Suppressor macrophage treated with lipopolysaccharide for 4 hours (primary cell): ENCODE results near the gene SLC9C1.
A peak's percentile ranks its signal among the peaks of the same experiment; 100 is the strongest.

Experiments used
- DNase-seq: peaks from one replicate; pipeline ENCODE4 v3.0.0-alpha.2; 2020

The SLC9C1 gene

DNA sequence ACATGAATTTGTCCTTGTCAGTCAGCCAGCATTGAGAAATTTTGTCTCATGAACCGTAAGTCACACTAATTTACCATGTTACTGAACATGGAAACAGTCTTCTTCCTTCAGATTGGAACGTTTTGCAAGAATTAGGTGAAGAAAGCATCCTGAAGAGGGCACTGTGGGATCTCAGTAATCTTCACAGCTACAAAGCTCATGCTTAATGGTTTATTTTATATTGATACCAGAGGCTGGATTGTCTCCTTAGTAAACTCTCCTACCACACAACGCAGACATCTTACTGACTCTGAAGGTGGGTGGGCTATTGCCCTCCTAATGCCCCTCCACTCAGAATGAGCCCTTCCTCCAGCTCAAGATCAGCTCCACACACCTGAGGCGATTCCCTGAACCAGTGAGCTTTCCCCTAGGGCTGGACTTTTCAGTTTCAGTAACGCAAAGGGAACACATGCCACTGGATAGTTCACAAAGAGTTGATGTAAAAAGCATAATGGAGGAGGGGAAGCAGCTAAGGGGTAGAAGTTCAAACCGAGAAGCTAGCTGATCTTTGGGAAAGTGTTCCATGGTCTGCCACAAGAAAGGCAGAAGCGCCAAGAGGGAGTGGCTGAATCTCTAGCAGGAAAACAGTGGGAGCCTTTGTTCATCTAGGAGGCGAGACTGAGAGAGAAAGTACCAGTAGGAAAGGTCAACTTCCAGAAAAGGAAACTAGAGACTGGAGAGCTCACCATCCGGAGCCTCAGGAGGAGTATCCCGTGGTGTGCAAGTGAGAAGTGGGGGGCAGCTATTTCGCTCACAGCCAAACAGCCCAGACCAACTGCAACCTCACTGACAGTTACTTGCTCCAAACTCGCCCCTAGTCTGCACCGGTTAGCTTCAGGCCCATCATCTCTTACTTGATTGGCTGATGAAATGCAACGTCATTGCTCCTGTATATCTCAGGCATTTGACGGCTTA lies at the start of gene SLC9C1:
TSS of gene SLC9C1 (minus strand) at position 849 of the 954 bp plus-strand sequence. CDS start 7,425 bp downstream, outside the sequence.
- peak; percentile 69 for DNase-seq

DNA sequence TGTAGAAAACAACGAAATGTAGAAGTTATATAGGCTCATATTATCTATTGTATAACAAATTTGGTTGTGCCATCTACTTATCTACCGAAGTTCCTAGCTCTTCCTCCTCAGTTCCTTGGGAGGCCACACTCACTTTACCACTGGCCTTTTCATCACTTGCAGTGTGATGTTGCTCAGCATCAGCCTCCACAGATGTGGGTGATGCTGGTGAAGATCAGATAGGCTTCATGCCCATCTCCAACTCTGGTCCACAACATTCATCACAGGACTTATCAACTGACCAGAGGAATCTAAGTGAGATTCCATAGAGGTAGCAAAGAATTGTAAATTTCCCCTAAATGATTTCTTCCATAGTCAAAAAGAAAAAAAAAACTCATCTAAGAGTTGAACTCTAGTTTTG lies 47.4 kb upstream of the SLC9C1 start:
- DNase-seq, result no peak

DNA sequence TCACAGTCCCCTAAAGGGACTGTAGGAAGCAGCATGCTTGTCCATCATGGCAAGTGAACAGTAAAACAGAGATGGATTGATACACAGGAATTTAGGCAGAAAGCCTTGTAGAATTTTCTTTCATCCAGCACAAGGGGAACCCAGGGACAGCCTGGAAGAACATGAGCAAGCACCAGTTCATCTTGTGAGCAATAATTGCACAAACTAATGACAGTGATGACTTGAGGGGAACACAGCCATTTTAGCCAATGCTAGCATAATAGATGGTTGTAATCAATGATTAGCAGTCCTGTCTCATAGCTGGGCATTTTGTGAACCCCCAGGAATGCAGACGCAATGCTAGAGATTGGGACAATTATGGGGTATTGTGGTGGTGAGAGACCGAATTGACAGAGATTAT lies 45.6 kb upstream of the SLC9C1 start:
- no peak for DNase-seq

DNA sequence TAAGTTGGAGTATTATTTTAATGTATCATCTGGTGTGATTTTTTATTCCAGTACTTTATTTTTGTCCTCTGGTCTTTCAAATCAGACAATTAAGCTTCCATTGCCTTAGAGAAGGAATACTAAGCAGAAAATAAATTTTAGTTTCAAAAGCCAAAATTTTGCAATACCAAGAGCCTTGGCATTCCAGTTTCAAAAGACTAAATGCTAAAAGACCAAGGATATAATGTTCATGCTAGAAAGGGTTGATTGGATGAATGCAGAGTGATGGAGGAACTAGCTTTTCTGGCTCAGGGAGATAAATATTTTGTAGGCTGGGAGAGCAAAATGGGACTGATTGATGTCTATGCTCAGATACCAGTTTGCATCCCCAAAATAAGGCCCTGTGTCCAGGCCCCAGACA lies 45.1 kb upstream of the SLC9C1 start:
- DNase-seq, result no peak

DNA sequence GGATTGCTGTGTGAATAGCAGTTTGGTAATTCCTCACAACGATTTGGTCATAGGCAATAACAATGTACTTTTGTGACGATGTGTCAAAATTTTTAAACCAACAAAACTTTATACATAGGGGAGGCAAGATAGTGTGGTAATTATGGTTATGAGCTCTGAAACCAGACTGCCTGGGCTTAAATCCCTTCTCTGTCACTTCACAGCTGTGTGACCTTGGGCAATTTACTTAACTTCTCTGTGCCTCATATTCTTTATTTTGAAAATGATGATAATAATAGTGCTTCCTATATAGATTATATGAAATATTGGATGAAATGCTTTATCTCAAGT lies 44.7 kb upstream of the SLC9C1 start:
- no peak for DNase-seq

DNA sequence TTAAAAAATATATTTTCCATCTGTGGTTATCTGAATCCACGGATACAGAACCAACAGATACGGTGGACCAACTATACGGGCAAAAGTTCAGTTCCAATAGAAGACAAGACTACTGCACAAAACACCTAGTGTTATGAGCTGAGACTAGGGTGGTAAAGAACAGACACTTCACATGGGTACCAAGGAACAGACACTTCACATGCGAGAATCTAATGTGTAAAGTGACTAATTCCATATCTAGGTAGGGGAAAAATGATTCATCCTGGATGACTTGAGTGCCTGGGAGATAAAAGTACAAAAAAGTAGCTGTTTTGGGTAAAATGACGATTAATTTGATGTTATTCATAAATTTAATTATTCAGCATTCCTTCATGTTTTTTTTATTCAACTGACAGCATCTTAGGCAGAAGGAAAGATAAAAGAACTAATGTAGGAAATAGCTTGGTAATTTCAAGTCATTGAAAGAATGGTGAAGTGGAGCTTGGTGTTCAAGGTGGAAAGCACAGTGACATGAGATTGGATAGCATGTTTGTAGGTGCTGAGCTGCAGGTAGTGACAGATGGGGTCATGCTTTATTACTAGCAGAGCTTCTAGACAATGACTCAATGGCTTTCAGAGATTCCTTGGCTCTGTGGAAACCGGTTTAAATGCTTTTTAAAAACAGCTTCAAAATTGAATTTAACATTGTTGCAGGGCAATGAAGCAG lies 44.2 kb upstream of the SLC9C1 start:
- DNase-seq, result no peak

DNA sequence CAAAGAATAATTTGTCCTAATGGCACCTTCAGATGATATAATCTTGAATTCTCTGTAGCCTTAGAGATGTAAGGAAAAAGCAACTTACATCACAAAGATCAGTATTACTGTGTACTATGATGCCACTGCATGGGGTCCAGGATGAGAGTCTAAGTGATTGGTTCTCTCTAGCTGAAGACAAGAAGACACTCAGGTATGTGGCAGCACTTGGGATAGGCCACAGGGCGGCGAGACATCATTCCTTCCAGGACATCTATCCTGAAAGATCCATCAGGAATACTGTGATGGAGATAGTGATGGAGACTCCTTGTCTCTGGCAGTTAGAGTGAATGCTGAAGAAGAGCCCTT lies 41.4 kb upstream of the SLC9C1 start:
- DNase-seq, result no peak

DNA sequence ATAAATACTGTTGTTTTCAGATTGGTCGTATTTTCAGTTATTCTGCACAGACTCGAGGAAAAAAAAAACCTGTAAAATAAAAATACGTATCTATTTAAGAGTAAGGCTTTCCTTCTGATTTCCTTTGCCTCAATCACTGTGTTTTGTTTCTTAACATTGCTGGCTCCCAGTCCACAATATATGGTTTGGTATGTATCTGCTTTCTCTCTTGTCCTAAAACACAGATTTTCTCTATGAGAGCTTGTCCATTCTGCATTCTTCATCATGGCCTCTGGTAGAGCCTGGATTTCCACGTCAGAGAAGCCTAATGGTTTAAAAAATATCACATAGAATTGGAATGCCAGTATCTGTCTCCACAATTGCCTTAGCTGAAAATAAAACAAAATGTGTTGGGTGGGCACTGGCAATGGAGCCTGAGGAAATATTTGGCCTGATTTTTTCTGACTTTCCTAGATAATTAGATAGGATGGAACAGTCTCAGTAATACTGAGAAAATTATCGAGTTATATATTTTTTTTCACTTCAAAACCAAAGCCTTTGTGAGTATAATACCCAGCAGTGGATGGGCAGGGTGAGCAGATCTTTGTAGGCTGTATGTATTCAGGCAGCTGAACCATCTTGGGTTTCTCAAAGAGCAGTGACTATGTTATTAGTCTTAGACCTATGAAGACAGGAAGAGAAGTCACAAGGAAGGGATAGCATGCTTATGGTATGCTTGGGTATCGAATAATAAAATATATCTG lies 40.8 kb upstream of the SLC9C1 start:
- no peak for DNase-seq

DNA sequence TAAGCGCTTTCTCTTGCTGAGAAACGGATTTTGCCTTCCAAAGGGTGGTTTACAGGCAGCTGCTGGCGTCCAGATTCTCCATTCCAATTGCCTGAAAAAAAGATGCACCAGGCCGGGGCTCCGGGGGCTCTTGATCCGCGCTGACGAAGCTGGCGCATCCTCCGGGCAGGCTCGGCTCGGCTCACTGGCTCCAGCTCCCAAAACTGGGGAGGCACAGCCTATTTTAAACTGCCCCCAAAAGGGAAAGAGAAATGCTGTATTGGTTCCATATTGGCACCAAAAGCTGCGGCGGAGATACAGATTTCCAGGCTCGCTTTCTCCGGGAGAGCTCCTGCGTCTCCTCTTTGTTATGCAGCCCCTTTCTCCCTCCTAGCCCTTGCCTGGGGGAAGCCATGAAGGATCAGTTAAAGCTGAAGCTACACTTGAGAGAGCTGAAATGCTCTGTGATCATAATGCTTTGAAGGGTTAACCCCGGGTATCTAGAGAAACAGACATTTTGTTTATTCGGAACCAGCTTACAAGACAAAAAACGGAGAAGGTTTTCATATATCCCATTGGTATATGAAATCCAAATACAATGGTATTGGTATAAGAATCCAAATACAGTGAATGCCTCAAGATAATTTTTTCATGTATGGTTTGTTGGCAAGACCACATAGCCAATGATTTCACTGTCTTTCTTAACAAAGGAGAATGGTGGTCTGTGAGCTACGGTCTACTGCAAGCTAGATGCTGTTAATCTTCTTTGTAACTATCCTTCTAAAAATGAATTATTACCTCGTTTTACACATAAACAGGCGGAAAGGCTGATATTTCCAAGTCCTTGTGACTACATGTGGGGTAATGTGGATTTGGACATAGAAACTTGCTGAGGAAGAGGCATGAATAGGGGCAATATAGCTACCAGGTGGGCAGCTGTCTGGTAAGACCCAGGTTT lies 39.6 kb upstream of the SLC9C1 start:
- DNase-seq, result no peak

DNA sequence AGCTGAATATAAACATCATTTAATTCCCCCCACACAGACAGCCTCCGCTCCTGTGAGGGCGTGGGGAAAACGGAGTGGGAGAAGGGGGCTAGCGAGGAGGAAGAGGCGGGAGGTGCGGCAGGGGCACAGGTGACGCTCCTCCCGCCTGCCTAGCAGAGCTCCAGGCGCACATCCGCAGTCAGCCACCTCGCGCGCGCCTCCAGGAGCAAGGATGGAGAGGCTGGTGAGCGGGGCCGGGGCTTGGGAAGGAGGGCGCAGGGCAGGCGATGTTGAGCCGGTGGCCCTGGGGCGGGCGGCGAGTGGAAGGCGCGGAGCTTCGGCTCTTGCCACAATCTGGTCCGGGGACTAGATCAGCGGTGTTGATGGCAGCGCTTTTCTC lies 39.0 kb upstream of the SLC9C1 start, which contains the start of gene CD200:
TSS of gene CD200 (plus strand) at position 155 of the 379 bp plus-strand sequence. CDS start at position 212, 57 bp downstream.
- peak; percentile 17 for DNase-seq

DNA sequence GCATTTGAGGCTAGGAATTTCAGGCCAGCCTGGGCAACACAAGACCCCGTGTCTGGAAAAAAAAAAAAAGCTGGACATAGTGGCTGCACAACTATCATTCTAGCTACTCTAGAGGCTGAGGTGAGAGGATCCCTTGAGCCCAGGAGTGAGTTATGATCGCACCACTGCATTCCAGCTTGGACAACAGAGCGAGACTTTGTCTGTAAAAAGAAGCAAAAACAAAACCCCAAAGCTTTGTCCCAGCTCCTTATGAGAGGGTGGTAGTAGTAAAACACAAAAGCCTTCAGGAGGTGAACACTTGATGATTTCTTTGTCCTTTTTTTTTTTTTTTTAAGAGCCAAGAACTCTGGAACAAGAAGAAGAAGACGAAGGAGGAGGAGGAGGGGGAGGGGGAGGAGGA lies 37.8 kb upstream of the SLC9C1 start:
- no peak for DNase-seq

DNA sequence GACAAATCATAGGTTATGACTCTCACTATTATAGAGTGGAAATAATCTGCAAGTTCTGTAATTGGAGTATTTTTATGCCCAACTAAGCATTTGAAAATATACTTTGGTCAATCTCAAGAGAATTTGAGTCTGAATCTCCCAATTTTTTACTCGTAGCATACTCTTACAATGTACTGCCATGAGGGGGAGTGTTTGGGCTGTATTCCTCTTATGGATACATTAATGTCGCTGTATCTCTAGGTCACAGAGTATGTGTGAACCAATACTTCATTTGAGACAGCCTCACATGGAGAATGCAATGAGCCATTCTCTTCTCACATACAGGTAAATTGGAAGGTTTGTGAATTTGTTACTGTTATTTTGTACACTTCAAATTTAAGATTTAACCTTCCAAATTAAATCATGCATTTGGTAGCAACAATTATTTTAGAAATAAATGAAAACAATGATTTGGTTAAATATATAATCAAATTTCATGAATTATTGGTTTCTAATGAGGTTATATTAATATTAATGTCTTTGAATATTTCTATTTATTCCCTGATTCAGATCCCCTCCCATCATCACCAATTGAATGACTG lies 33.4 kb upstream of the SLC9C1 start:
- peak; percentile 73 for DNase-seq

DNA sequence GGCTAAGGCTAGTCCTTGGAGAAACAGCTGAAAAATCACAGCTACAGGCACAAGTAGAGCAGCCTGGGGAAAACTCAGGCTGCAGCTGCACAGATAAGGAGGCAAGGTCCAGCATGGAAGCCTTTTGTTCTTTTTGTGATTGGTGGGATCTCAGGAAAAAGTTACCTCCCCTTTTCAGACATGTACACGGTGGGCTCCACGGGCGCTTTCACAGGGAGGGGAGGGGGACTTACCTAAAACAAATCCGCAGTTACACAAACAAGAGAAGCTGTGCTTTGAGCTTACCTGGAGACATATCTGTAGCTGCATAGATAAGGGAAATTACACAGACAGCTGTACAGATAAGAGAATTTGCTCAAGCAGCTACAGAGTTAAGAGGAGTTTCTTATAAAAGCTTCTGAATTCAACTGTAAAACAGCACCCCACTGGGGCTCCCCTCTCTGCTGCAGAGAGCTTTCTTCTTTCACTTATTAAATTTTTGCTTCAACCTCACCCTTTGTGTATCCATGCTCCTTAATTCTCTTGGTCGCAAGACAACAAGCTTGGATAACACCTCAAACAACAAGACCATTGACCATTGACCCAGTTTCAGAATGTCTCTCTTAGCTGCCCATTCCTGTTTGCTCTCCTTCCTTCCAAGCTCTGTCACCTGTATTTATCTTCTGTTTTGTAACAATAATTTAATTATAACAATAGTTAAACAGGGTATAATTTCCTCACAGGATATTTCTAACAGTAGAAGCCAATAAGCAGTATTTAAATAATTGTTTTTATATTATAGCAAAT lies 28.0 kb upstream of the SLC9C1 start:
- no peak for DNase-seq

DNA sequence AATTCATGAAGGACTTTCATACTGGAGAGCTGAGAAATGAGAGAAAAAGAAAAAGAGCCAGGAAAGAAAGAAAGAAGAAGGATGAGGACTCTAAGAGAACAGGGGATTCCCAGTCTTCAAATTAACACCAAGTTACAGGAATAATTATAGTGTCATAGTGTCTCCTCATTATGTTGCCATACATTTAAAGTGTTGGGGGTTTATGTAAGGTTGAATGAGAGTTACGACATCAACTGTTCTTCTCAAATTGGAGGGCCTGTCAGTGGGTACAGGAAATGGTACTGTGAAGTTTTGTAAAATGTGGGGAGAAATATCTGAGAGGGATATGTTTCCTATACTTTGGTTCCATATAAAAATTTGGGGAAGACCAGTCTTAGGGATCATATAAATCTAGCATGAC lies 26.7 kb upstream of the SLC9C1 start:
- DNase-seq, result peak; percentile 56

DNA sequence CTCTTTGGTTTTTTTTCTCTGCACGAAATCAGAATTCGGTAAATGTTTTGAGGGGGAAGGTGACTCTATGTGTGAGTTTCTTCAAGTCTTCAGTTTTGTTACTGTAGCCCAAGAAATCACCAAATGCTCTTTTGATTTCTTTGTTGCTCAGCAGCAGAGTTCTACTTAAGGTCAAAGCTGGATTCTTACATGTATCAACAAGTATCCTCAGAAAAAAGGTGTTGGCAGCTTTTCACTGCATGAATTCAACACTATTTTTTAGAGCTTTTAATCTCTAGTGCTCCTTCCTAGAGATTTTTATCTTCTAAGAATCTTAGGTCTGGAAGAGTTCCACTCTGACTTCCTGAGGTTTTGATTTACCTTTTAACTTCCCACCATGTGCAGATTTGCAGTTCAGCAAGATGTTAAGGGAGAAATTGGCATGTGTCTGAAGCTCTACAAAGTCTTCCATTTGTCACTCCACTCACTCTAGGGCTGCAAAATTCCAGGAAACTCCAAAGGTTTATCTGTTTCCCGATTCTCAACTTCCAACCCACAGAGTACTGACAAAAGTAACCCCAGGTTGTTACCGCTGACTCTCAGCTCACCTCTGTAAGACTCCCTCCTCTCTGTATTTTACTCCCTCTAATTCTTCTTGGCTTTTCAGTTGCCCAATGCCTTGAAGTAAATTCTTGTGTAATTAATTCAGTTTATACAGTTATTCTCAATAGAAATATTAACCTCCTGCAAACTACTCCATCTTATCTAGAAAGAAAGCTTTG lies 25.7 kb upstream of the SLC9C1 start:
- no peak for DNase-seq

DNA sequence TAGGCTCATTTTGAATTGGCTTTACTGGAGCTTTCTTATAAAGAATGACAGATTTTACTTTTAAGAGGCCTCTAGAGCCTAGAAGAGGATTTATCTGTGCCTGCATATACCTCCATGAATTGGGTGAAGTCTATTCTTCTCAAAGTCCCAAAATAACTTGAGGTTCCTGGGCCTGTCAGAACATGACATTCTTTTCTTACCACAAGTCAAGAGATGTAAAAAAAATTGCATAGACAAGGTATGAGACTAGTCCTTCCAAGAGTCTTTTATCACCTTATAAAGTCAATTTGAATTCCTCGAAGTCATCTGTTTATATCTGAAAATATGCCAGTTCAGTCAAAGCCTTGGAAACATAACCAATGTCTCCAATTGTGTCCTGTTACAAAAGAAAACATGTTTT lies 21.8 kb upstream of the SLC9C1 start:
- DNase-seq, result no peak

DNA sequence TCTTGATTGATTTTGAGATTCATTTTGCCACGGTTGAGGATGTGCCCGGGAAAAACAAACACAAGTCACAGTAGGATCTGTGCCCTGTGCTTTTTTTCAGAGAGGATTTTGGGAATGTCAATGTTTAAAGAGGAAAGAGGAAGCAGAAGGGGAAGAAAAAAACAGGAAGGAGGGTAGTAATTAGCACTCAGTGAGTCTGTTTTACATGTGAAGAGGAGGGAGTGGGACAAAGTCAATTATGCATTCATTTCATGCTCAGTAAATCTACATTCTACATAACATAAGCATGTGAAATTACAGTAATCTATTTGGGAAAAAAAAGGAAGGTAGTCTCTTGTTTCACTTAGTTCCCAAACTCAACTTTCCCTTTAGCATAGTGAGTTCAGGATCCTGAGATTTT lies 20.6 kb upstream of the SLC9C1 start:
- no peak for DNase-seq

DNA sequence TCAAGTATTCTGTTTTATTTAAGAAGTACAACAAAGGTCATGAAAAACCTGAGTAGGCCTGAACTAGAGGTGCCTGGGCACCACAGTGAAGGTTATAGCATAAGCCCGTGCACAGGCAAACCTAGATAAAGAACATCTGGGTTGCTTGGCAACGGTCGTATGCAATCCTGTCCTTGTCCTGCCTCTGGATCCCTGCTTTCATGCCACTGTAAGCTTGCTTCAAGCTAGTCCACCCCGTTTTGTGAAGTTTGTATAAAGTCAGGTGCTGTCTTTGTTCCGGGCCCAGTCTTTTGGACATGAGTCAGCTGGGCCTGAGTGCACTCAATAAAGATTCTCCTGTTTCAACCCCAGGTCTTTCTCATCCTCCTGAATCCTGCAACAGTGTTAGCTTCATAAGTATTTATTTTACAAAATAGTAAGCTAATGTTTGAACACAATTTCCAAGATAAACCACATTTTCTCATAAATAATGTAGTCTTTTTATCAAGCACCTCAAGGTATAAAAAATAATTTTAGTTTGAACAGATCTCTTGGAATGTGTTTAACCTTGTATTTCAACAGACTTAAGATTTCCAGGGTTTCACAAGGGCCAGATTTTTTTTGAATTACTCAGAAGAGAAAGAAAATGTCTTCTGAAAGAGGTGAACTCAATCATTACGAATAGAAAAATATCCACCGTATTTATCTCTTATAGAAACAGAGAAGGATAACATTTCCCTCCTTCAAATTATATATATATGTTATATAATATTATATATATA lies 14.3 kb upstream of the SLC9C1 start:
- no peak for DNase-seq

DNA sequence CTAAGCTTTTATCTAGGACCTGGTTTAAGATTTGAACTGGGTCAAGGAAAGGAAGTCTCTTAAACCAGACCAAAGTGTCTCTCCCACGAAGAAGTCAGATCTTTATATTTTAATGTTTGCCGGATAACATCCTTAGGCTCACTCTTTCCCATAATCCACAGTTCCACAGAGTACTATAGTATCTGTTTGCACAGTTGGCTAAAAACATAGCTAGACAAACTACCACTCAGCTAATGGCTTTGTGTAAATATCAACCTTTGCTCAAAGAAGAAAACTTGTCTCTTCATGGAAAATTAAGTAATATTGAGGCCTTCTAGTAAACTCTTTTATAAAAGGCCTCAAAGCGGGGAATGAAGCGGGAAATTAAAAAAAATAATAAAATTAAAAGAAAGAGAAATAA lies 13.5 kb upstream of the SLC9C1 start:
- DNase-seq, result no peak

DNA sequence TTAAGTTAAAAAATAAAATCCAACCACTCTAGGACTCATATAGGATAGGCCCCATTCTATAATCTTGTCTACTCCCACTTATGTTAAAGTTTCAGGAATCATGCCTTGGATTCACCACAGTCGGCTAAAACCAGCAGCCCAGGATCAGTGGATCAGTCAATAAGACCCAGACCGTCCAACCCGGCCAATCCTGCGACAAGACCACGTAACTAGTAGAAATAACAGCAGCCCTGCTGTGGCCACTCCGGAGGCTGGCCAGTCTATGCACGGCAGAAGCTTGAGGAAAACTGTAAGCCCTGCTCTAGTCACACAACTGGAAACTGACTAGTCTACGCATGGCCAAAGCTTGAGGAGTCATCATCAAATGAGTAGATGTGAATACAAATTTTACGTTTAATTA lies 12.8 kb upstream of the SLC9C1 start:
- no peak for DNase-seq
